Occipital lobe (tissue), 2 donors: ENCODE data around the gene GPR35. TPM values are rescaled to one million over a fixed set of nuclear protein-coding genes. Genes with fewer than 3 reads are reported as not detected.
"Not testable (repeated sequence)": the region's sequence is repeated elsewhere in the genome, so short reads cannot be mapped to it uniquely, and the experiment has no call there.

Source experiments
- DNase-seq: peaks from one replicate; lab custom pipeline; 2025; lab: John Stamatoyannopoulos, UW
- total RNA-seq: library from RNA; depleted of rRNA; stranded (reverse); fragments of >200 nt; gene quantifications from one replicate; pipeline ENCODE4 v1.2.3, GENCODE V29; 2014

Gene GPR35
- total RNA-seq, 1 donor from 2014 or later, result 0.31 TPM

- no peak for DNase-seq
Observed at GRCh38 chr2:240650254-240650965, 25.1 kb downstream of the GPR35 start.

- DNase-seq, result no peak
Observed at GRCh38 chr2:240651185-240651584, 25.9 kb downstream of the GPR35 start.

GRCh38 chr2:240655931-240656886, 30.9 kb downstream of the GPR35 start:
- no peak for DNase-seq

- DNase-seq, result not testable (repeated sequence)
Observed at GRCh38 chr2:240659883-240660282, 34.6 kb downstream of the GPR35 start.

- no peak for DNase-seq
Observed at GRCh38 chr2:240662681-240663080, 37.4 kb downstream of the GPR35 start.

- DNase-seq, result no peak
Observed at GRCh38 chr2:240663546-240664190, 38.4 kb downstream of the GPR35 start.

- no peak for DNase-seq
Observed at GRCh38 chr2:240664622-240665021, 39.3 kb downstream of the GPR35 start.

- no peak for DNase-seq
Observed at GRCh38 chr2:240670402-240670801, 45.1 kb downstream of the GPR35 start.

- DNase-seq, result no peak
Observed at GRCh38 chr2:240670950-240671349, 45.7 kb downstream of the GPR35 start.

GRCh38 chr2:240672076-240672700, 46.9 kb downstream of the GPR35 start:
- no peak for DNase-seq

- no peak for DNase-seq
Observed at GRCh38 chr2:240672701-240673190, 47.5 kb downstream of the GPR35 start.

- not testable (repeated sequence) for DNase-seq
Observed at GRCh38 chr2:240674461-240675184, 49.3 kb downstream of the GPR35 start.

- DNase-seq, result not testable (repeated sequence)
Observed at GRCh38 chr2:240675345-240675744, 50.1 kb downstream of the GPR35 start.

GRCh38 chr2:240678043-240678442, 52.8 kb downstream of the GPR35 start:
- not testable (repeated sequence) for DNase-seq

GRCh38 chr2:240678909-240679308, 53.6 kb downstream of the GPR35 start:
- not testable (repeated sequence) for DNase-seq

- not testable (repeated sequence) for DNase-seq
Observed at GRCh38 chr2:240680185-240680584, 54.9 kb downstream of the GPR35 start.
